ENCODE results near the gene LTF.

The LTF gene

GRCh38 chr3:46491089-46492070 is 26.7 kb upstream of the LTF start:
- DNase-seq (ENCODE audit: low read depth in 2 of 2): no peak

GRCh38 chr3:46490338-46491084 is 25.8 kb upstream of the LTF start:
- no peak for DNase-seq (ENCODE audit: low read depth in 2 of 2)

- no peak for DNase-seq (ENCODE audit: low read depth in 2 of 2)
These were observed 25.2 kb upstream of the LTF start for GRCh38 chr3:46489875-46490274.

GRCh38 chr3:46489381-46489780 is 24.7 kb upstream of the LTF start:
- no peak for DNase-seq (ENCODE audit: low read depth in 2 of 2)

- peak; percentile 53 to 55 for DNase-seq (ENCODE audit: low read depth in 2 of 2)
These were observed 24.1 kb upstream of the LTF start for GRCh38 chr3:46488735-46489361.

- DNase-seq (ENCODE audit: low read depth in 2 of 2): no peak
These were observed 21.1 kb upstream of the LTF start for GRCh38 chr3:46485779-46486175.

GRCh38 chr3:46484911-46485778 is 20.4 kb upstream of the LTF start:
- no peak for DNase-seq (ENCODE audit: low read depth in 2 of 2)

- DNase-seq (ENCODE audit: low read depth in 2 of 2): no peak
These were observed 19.7 kb upstream of the LTF start for GRCh38 chr3:46484388-46484787.

- no peak for DNase-seq (ENCODE audit: low read depth in 2 of 2)
These were observed 19.1 kb upstream of the LTF start for GRCh38 chr3:46483825-46484224.

GRCh38 chr3:46482632-46483350 is 18.1 kb upstream of the LTF start:
- peak; percentile 85 to 87 for DNase-seq (ENCODE audit: low read depth in 2 of 2)

GRCh38 chr3:46481636-46482035 is 16.9 kb upstream of the LTF start:
- no peak for DNase-seq (ENCODE audit: low read depth in 2 of 2)

GRCh38 chr3:46480491-46481195 is 15.9 kb upstream of the LTF start:
- DNase-seq (ENCODE audit: low read depth in 2 of 2): no peak

- no peak for DNase-seq (ENCODE audit: low read depth in 2 of 2)
These were observed 15.0 kb upstream of the LTF start for GRCh38 chr3:46479696-46480095.

- no peak for DNase-seq (ENCODE audit: low read depth in 2 of 2)
These were observed 14.3 kb upstream of the LTF start for GRCh38 chr3:46479021-46479420.

GRCh38 chr3:46478341-46478740 is 13.6 kb upstream of the LTF start:
- no peak for DNase-seq (ENCODE audit: low read depth in 2 of 2)

- DNase-seq (ENCODE audit: low read depth in 2 of 2): no peak
These were observed 13.1 kb upstream of the LTF start for GRCh38 chr3:46477756-46478155.

- no peak for DNase-seq (ENCODE audit: low read depth in 2 of 2)
These were observed 12.4 kb upstream of the LTF start for GRCh38 chr3:46477145-46477544.

- DNase-seq (ENCODE audit: low read depth in 2 of 2): no peak
These were observed 8.0 kb upstream of the LTF start for GRCh38 chr3:46472736-46473135.

GRCh38 chr3:46471371-46471914 is 6.7 kb upstream of the LTF start:
- DNase-seq (ENCODE audit: low read depth in 2 of 2): no peak

GRCh38 chr3:46470831-46471230 is 6.1 kb upstream of the LTF start:
- DNase-seq (ENCODE audit: low read depth in 2 of 2): no peak
